ENCODE data around the gene PASK.
A peak's percentile ranks its signal among the peaks of the same experiment; 100 is the strongest.

Gene PASK

GRCh38 chr2:241179899-241180298 is 30.6 kb upstream of the PASK start:
- DNase-seq = no peak

GRCh38 chr2:241178961-241179360 is 29.7 kb upstream of the PASK start:
- no peak for DNase-seq

GRCh38 chr2:241177526-241178334 is 28.5 kb upstream of the PASK start:
- no peak for DNase-seq

- DNase-seq = no peak
Measured at GRCh38 chr2:241173557-241173956, 24.3 kb upstream of the PASK start.

- DNase-seq = no peak
Measured at GRCh38 chr2:241168366-241168765, 19.1 kb upstream of the PASK start.

GRCh38 chr2:241163601-241164118 is 14.4 kb upstream of the PASK start:
- no peak for DNase-seq

GRCh38 chr2:241161646-241162281 is 12.5 kb upstream of the PASK start:
- peak; percentile 51 for DNase-seq

GRCh38 chr2:241160318-241160717 is 11.0 kb upstream of the PASK start:
- DNase-seq = no peak

GRCh38 chr2:241159116-241159515 is 9.8 kb upstream of the PASK start:
- no peak for DNase-seq

- no peak for DNase-seq
Measured at GRCh38 chr2:241158546-241158900, 9.3 kb upstream of the PASK start.

GRCh38 chr2:241157841-241158545 is 8.7 kb upstream of the PASK start:
- DNase-seq = no peak

GRCh38 chr2:241156971-241157441 is 7.7 kb upstream of the PASK start:
- no peak for DNase-seq

- DNase-seq = no peak
Measured at GRCh38 chr2:241155936-241156335, 6.7 kb upstream of the PASK start.

GRCh38 chr2:241154915-241155314 is 5.6 kb upstream of the PASK start:
- DNase-seq = no peak

GRCh38 chr2:241153616-241154015 is 4.3 kb upstream of the PASK start:
- DNase-seq = no peak

GRCh38 chr2:241151934-241152660 is 2.8 kb upstream of the PASK start:
- DNase-seq = no peak

GRCh38 chr2:241150660-241151530 is 1.6 kb upstream of the PASK start:
- DNase-seq = no peak

GRCh38 chr2:241149925-241150659 is 820 bp upstream of the PASK start, which contains the start of gene PPP1R7:
PPP1R7 (plus strand) TSS chr2:241150467; CDS start chr2:241150496, 29 bp downstream.
- DNase-seq = peak; percentile 73

GRCh38 chr2:241149675-241149924 is 328 bp upstream of the PASK start:
- no peak for DNase-seq

- DNase-seq = no peak
Measured at GRCh38 chr2:241148239-241148638, 1.0 kb downstream of the PASK start.

- no peak for DNase-seq
Measured at GRCh38 chr2:241147336-241147735, 1.9 kb downstream of the PASK start.

Data from GOT3 (cell line).